PFSK-1 (cell line): ENCODE data around the gene RNF31.

Experiments
- POLR2AphosphoS5 ChIP-seq: IDR thresholded peaks from 2 replicates; pipeline ENCODE4 v1.6.1; 2012; ENCODE audit warnings: low read depth, mild to moderate bottlenecking, control low read depth, low read length, moderate library complexity
- SIN3A ChIP-seq: IDR thresholded peaks from 2 replicates; pipeline ENCODE4 v1.6.1; 2012; ENCODE audit warnings: mild to moderate bottlenecking, low read length, moderate library complexity, borderline replicate concordance; ENCODE audit not compliant: insufficient read depth
- TF ChIP-seq, protein P1 (sequence below), 2 experiments: IDR thresholded peaks; 2 replicates each; pipeline versions ENCODE4 v1.6.1 to v1.8.0; 2011 to 2012; ENCODE audit warnings: low read depth in 2 of 2, low read length in 2 of 2, control low read depth in 1 of 2, inconsistent platforms in 1 of 2, mild to moderate bottlenecking in 1 of 2, moderate library complexity in 1 of 2; ENCODE audit not compliant: insufficient read depth in 1 of 2

DNA sequence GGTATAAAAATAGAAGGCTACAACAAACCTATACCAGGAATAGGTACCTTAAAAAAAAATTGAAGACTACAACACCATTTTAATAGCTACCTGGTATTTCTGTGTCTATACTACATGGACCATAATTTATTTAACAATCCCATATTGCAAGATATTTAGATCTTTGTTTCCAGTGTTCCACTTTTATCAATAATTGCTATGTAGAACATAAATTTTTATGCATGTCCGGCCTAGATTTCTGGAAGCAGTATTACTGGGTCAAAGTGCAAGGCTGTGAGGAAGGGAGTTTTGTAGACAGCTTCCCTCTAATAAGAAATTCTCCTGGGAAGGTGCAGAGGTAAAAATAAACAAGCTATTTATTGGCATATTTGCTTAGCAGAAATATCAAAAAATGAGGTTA is 36.8 kb upstream of the RNF31 start:
- TF ChIP-seq POLR2AphosphoS5 (no peak), SIN3A (no peak)
- TF ChIP-seq, protein P1, sequence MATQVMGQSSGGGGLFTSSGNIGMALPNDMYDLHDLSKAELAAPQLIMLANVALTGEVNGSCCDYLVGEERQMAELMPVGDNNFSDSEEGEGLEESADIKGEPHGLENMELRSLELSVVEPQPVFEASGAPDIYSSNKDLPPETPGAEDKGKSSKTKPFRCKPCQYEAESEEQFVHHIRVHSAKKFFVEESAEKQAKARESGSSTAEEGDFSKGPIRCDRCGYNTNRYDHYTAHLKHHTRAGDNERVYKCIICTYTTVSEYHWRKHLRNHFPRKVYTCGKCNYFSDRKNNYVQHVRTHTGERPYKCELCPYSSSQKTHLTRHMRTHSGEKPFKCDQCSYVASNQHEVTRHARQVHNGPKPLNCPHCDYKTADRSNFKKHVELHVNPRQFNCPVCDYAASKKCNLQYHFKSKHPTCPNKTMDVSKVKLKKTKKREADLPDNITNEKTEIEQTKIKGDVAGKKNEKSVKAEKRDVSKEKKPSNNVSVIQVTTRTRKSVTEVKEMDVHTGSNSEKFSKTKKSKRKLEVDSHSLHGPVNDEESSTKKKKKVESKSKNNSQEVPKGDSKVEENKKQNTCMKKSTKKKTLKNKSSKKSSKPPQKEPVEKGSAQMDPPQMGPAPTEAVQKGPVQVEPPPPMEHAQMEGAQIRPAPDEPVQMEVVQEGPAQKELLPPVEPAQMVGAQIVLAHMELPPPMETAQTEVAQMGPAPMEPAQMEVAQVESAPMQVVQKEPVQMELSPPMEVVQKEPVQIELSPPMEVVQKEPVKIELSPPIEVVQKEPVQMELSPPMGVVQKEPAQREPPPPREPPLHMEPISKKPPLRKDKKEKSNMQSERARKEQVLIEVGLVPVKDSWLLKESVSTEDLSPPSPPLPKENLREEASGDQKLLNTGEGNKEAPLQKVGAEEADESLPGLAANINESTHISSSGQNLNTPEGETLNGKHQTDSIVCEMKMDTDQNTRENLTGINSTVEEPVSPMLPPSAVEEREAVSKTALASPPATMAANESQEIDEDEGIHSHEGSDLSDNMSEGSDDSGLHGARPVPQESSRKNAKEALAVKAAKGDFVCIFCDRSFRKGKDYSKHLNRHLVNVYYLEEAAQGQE (IDR thresholded peaks at IDR 0.05; ENCODE audit: insufficient read depth in 1 of 2, low read depth in 2 of 2, low read length in 2 of 2): no peak
